Type B pancreatic cell (in vitro differentiated cells): Measurements from ENCODE around the gene TNFRSF19. TPM values are rescaled to one million over a fixed set of nuclear protein-coding genes. Genes with fewer than 3 reads are reported as not detected.

Experiments used
- DNase-seq: peaks from one replicate; pipeline ENCODE4 v3.0.0; 2021; ENCODE audit warnings: mixed read lengths; ENCODE audit not compliant: unreplicated experiment; ENCODE audit errors: extremely low spot score
- H3K27ac Mint-ChIP-seq: 2 replicates; pipeline ENCODE4 v1.8.0; 2021; ENCODE audit warnings: mild to moderate bottlenecking, mixed read lengths
- H3K27me3 Mint-ChIP-seq: 2 replicates; pipeline ENCODE4 v1.8.0; 2021; ENCODE audit warnings: mixed read lengths
- H3K36me3 Mint-ChIP-seq: 2 replicates; pipeline ENCODE4 v1.8.0; 2021; ENCODE audit warnings: mixed read lengths
- H3K4me1 Mint-ChIP-seq: one replicate; pipeline ENCODE4 v1.8.0; 2021; ENCODE audit warnings: mixed read lengths; ENCODE audit not compliant: unreplicated experiment
- H3K4me3 Mint-ChIP-seq: 2 replicates; pipeline ENCODE4 v1.8.0; 2021; ENCODE audit warnings: mild to moderate bottlenecking, mixed read lengths
- H3K9me3 Mint-ChIP-seq: 2 replicates; pipeline ENCODE4 v1.8.0; 2021; ENCODE audit warnings: mixed read lengths
- CTCF ChIP-seq: fragments of 200-600 bp; sonication (generic); conservative IDR thresholded peaks from 2 replicates; pipeline ENCODE4 v1.5.0; 2021; ENCODE audit warnings: antibody characterized with exemption, mild to moderate bottlenecking
- total RNA-seq: library from RNA; stranded (reverse); gene quantifications from 2 replicates; pipeline ENCODE4 v1.2.1, GENCODE V29; 2021; ENCODE audit warnings: low replicate concordance

The TNFRSF19 gene
- total RNA-seq, 1 donor from 2014 or later = 64.4 TPM

- H3K4me1 Mint-ChIP-seq = peaks cover 29% of the 10 kb centered on the region
- H3K27me3 Mint-ChIP-seq = no peaks in the 10 kb centered on the region
- no peak overlapping the region for H3K4me3 Mint-ChIP-seq
- no peak for DNase-seq
- no peaks in the 10 kb centered on the region for H3K9me3 Mint-ChIP-seq
- no peak for TF ChIP-seq CTCF
- H3K36me3 Mint-ChIP-seq = no peaks in the 10 kb centered on the region
- H3K27ac Mint-ChIP-seq = no peak overlapping the region
Observed at GRCh38 chr13:23701636-23702035, 131.4 kb downstream of the TNFRSF19 start.

GRCh38 chr13:23703246-23703860 lies 133.1 kb downstream of the TNFRSF19 start:
- no peaks in the 10 kb centered on the region for H3K27me3 Mint-ChIP-seq
- H3K27ac Mint-ChIP-seq = no peak overlapping the region
- H3K9me3 Mint-ChIP-seq = no peaks in the 10 kb centered on the region
- no peak for TF ChIP-seq CTCF
- H3K36me3 Mint-ChIP-seq = no peaks in the 10 kb centered on the region
- H3K4me3 Mint-ChIP-seq = no peak overlapping the region
- H3K4me1 Mint-ChIP-seq = peaks cover 29% of the 10 kb centered on the region
- no peak for DNase-seq

DNA sequence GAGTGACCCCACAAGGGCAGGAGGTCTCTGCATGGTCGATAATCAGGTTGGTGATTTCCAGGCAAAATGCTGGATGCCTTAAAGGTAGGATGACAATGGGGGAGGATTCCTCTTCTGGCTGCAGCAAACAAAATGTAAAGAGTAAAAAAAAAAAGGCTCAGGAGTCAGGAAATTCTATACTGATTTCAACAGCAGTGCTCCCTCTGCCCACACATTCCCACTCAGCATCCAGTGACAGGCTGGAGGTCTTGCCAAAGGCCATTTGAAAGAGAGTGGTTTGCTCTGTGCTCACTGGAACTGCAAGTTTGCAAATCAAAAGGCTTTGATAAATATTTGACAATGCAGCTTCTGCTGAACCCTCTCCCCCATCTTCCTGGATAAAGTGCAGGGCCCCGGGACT lies 135.4 kb downstream of the TNFRSF19 start:
- no peaks in the 10 kb centered on the region for H3K27me3 Mint-ChIP-seq
- H3K4me1 Mint-ChIP-seq = peaks cover 29% of the 10 kb centered on the region
- no peak overlapping the region for H3K4me3 Mint-ChIP-seq
- H3K27ac Mint-ChIP-seq = peak overlapping the region; percentile 11
- H3K9me3 Mint-ChIP-seq = no peaks in the 10 kb centered on the region
- no peak for DNase-seq
- no peaks in the 10 kb centered on the region for H3K36me3 Mint-ChIP-seq
- TF ChIP-seq CTCF = no peak

DNA sequence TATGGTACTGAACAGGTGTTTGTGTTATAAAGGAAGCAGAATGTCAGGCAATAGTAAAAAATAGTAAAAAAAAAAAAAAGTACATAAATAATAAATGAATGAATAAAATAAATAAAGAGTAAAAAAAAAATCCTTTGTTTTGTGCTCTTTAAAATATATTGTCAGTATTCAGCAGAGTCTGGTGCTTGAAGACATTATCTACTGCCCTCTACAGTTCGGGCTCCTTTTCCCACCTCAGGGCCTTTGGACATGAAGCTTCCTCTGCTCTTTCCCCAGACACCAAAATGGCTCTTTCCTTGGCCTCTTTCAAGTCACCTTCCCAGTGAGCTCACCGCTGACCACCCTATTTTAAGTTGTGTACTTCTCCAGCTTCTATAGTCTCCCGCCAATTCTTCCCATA lies 137.5 kb downstream of the TNFRSF19 start:
- no peaks in the 10 kb centered on the region for H3K9me3 Mint-ChIP-seq
- H3K36me3 Mint-ChIP-seq = no peaks in the 10 kb centered on the region

DNA sequence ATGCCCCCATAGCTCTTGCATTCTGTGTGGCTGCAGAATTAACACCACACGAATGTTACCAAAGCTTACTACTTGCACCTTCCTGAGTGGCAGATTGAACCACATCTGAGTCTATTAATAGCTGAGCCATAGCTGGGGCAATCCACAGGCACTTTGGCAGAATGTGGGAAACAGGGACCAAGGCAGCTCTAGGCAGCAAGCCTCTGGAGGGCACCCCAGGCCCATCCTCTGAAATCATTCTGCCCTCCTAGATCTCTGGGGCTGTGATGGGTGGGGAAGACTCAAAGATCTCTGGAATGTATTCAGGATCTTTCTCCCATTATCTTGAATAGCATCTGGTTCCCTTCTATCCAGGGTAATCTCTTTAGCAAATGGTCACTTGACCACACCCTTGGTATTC lies 139.3 kb downstream of the TNFRSF19 start:
- no peak for TF ChIP-seq CTCF
- H3K36me3 Mint-ChIP-seq = no peaks in the 10 kb centered on the region
- H3K4me1 Mint-ChIP-seq = peaks cover 16% of the 10 kb centered on the region
- H3K4me3 Mint-ChIP-seq = no peak overlapping the region
- no peaks in the 10 kb centered on the region for H3K27me3 Mint-ChIP-seq
- DNase-seq = no peak
- peaks cover 7% of the 10 kb centered on the region for H3K9me3 Mint-ChIP-seq
- no peak overlapping the region for H3K27ac Mint-ChIP-seq

More for the DNA sequence above, 137.5 kb downstream of the TNFRSF19 start:
- Mint-ChIP-seq H3K27ac (no peak overlapping the region), H3K4me3 (no peak overlapping the region), H3K27me3 (no peaks in the 10 kb centered on the region), H3K4me1 (peaks cover 16% of the 10 kb centered on the region)
- peak; percentile 45 for TF ChIP-seq CTCF
- DNase-seq = no peak

- H3K4me3 Mint-ChIP-seq = no peak overlapping the region
- no peaks in the 10 kb centered on the region for H3K36me3 Mint-ChIP-seq
- H3K27ac Mint-ChIP-seq = no peak overlapping the region
- H3K4me1 Mint-ChIP-seq = peaks cover 9% of the 10 kb centered on the region
- no peak for TF ChIP-seq CTCF
- no peak for DNase-seq
- peaks cover 7% of the 10 kb centered on the region for H3K9me3 Mint-ChIP-seq
- H3K27me3 Mint-ChIP-seq = no peaks in the 10 kb centered on the region
Observed at GRCh38 chr13:23710366-23710765, 140.2 kb downstream of the TNFRSF19 start.
